Liver (tissue), 3 donors: ENCODE measurements around the gene SALL1.

Source experiments
- CTCF ChIP-seq: fragments of 150-350 bp; IDR thresholded peaks from 2 replicates; pipeline ENCODE4 v1.5.1; 2017; ENCODE audit warnings: improper control_type of control experiment, low read depth, low read length; ENCODE audit not compliant: missing input control
- GABPA ChIP-seq, 2 donors: IDR thresholded peaks in 1 of 2; conservative IDR thresholded peaks in 1 of 2; 2 replicates each; pipeline ENCODE4 v1.6.1; 2016; ENCODE audit warnings: antibody characterized with exemption in 2 of 2, mild to moderate bottlenecking in 1 of 2, moderate library complexity in 1 of 2
- HNF4A ChIP-seq, 2 donors: conservative IDR thresholded peaks; 2 replicates each; pipeline ENCODE4 v1.6.1; 2016; ENCODE audit warnings: antibody characterized with exemption in 2 of 2, mild to moderate bottlenecking in 2 of 2
- HNF4G ChIP-seq: IDR thresholded peaks from 2 replicates; pipeline ENCODE4 v1.6.1; 2016; ENCODE audit warnings: antibody characterized with exemption
- JUND ChIP-seq, 2 donors: IDR thresholded peaks; 2 replicates each; pipeline ENCODE4 v1.6.1; 2016; ENCODE audit warnings: antibody characterized with exemption in 2 of 2
- MAX ChIP-seq: IDR thresholded peaks from 2 replicates; pipeline ENCODE4 v1.6.1; 2016; ENCODE audit warnings: antibody characterized with exemption
- NR2F2 ChIP-seq: IDR thresholded peaks from 2 replicates; pipeline ENCODE4 v1.6.1; 2016; ENCODE audit warnings: antibody characterized with exemption
- RAD21 ChIP-seq, 2 donors: IDR thresholded peaks; 2 replicates each; pipeline ENCODE4 v1.6.1; 2016; ENCODE audit warnings: antibody characterized with exemption in 2 of 2, mild to moderate bottlenecking in 2 of 2
- REST ChIP-seq: IDR thresholded peaks from 2 replicates; pipeline ENCODE4 v1.6.1; 2016; ENCODE audit warnings: antibody characterized with exemption, mild to moderate bottlenecking
- SP1 ChIP-seq: IDR thresholded peaks from 2 replicates; pipeline ENCODE4 v1.6.1; 2018; ENCODE audit warnings: antibody characterized with exemption, mild to moderate bottlenecking
- TAF1 ChIP-seq: conservative IDR thresholded peaks from 2 replicates; pipeline ENCODE4 v1.6.1; 2016; ENCODE audit warnings: antibody characterized with exemption, mild to moderate bottlenecking
- YY1 ChIP-seq: IDR thresholded peaks from 2 replicates; pipeline ENCODE4 v1.6.1; 2016; ENCODE audit warnings: antibody characterized with exemption, mild to moderate bottlenecking
- donor health status: healthy.
- donor health status: healthy.

GRCh38 chr16:51154271-51155171, 3.5 kb upstream of the SALL1 start:
- TF ChIP-seq GABPA (IDR thresholded peaks at IDR 0.05 in 1 of 2, conservative IDR thresholded peaks at IDR 0.05 in 1 of 2), result no peak
- TF ChIP-seq CTCF, result no peak
- TF ChIP-seq YY1, result no peak
- TF ChIP-seq TAF1, result no peak
- TF ChIP-seq MAX, result no peak
- TF ChIP-seq NR2F2, result no peak
- no peak for TF ChIP-seq REST
- no peak for TF ChIP-seq HNF4A (conservative IDR thresholded peaks at IDR 0.05)
- no peak for TF ChIP-seq SP1
- no peak for TF ChIP-seq RAD21 (IDR thresholded peaks at IDR 0.05)
- TF ChIP-seq HNF4G, result no peak
- no peak for TF ChIP-seq JUND (IDR thresholded peaks at IDR 0.05)
